HCT116 (cell line): ENCODE results near the gene CDK4. TPM values are rescaled to one million over a fixed set of nuclear protein-coding genes. Genes with fewer than 3 reads are reported as not detected.

Experiments
- ATAC-seq: fragments of 200-7000 bp; cut with Tn5 transposase; 2 replicates; pipeline ENCODE4 v1.9.1; 2020; ENCODE audit warnings: mild to moderate bottlenecking, moderate library complexity
- BruUV-seq: library from RNA; stranded (reverse); fragments of 400-500 nt; replicated peaks from 2 replicates; lab custom pipeline; 2021; lab: Mats Ljungman, UMichigan
- CTCF ChIA-PET: fragments of 300-600 bp; sonication (Branson Sonifier 250); formaldehyde crosslinking; loops from one replicate; lab custom pipeline; 2021; ENCODE audit warnings: antibody characterized with exemption; lab: Charles Lee
- POLR2A ChIA-PET: fragments of 300-600, 350-600 bp; sonication (Branson Sonifier 250); formaldehyde crosslinking; loops from one replicate; lab custom pipeline; 2021; ENCODE audit warnings: antibody characterized with exemption; lab: Charles Lee
- RAD21 ChIA-PET, 2 experiments: fragments of 300-600 bp; sonication (Branson Sonifier 250); formaldehyde crosslinking; loops; one replicate each; lab custom pipeline; 2023; ENCODE audit warnings: low total read pairs in 2 of 2; ENCODE audit not compliant: uncharacterized antibody in 2 of 2, unreplicated experiment in 2 of 2, low non-redundant PET in 1 of 2; lab: Charles Lee
- DNase-seq: peaks from one replicate; pipeline ENCODE4 v3.0.0-alpha.2; 2010; ENCODE audit warnings: low read depth, low spot score
- H2AFZ ChIP-seq: fragments of 200-600 bp; shearing (Covaris generic), sonication (generic); 2 replicates; pipeline ENCODE4 v1.6.1; 2017; ENCODE audit warnings: low read depth, mixed run types, mixed read lengths, antibody characterized with exemption, low read length; ENCODE audit not compliant: poor library complexity, severe bottlenecking
- H3K27ac ChIP-seq: 2 replicates; pipeline ENCODE4 v1.5.1; 2012; ENCODE audit warnings: low read depth, low read length
- H3K27me3 ChIP-seq: fragments of 200-600 bp; sonication (generic); 2 replicates; pipeline ENCODE4 v1.6.1; 2016; ENCODE audit warnings: mixed run types, low read length, mixed read lengths; ENCODE audit not compliant: insufficient read depth
- H3K36me3 ChIP-seq, 2 experiments: fragments of 200-500 bp in 1 of 2; fragments of 200-600 bp in 1 of 2; sonication (Bioruptor generic) in 1 of 2; sonication (generic) in 1 of 2; 2 replicates each; pipeline versions ENCODE4 v1.5.1 to v1.6.1; 2014 to 2016; ENCODE audit warnings: low read length in 2 of 2, inconsistent platforms in 1 of 2, mixed read lengths in 1 of 2, mixed run types in 1 of 2; ENCODE audit not compliant: insufficient read depth in 2 of 2, control insufficient read depth in 1 of 2
- H3K4me1 ChIP-seq, 2 experiments: fragments of 200-600 bp in 1 of 2; sonication (generic) in 1 of 2; 2 replicates each; pipeline versions ENCODE4 v1.5.1 to v1.6.1; 2012 to 2017; ENCODE audit warnings: low read length in 2 of 2, inconsistent platforms in 1 of 2, mild to moderate bottlenecking in 1 of 2, mixed read lengths in 1 of 2, mixed run types in 1 of 2, moderate library complexity in 1 of 2; ENCODE audit not compliant: insufficient read depth in 2 of 2, control insufficient read depth in 1 of 2
- H3K4me2 ChIP-seq: fragments of 200-600 bp; sonication (generic); 2 replicates; pipeline ENCODE4 v1.6.1; 2017; ENCODE audit warnings: mixed run types, low read length, mixed read lengths
- H3K4me3 ChIP-seq, 2 experiments: fragments of 200-600 bp in 1 of 2; sonication (generic) in 1 of 2; replicated peaks in 1 of 2; 2 replicates each; pipeline ENCODE4 v1.5.1; 2011 to 2016; ENCODE audit warnings: low read length in 2 of 2, control low read depth in 1 of 2, low read depth in 1 of 2, mild to moderate bottlenecking in 1 of 2, mixed read lengths in 1 of 2, mixed run types in 1 of 2
- H3K79me2 ChIP-seq: fragments of 200-600 bp; sonication (generic); 2 replicates; pipeline ENCODE4 v1.6.1; 2017; ENCODE audit warnings: mild to moderate bottlenecking, mixed run types, low read length, moderate library complexity, mixed read lengths; ENCODE audit not compliant: insufficient read depth
- H3K9ac ChIP-seq: fragments of 200-600 bp; sonication (generic); 2 replicates; pipeline ENCODE4 v1.6.1; 2016; ENCODE audit warnings: low read length, mixed read lengths
- H3K9me2 ChIP-seq: fragments of 200-600 bp; sonication (generic), shearing (Covaris generic); 2 replicates; pipeline ENCODE4 v1.6.1; 2017; ENCODE audit warnings: mixed run types, mild to moderate bottlenecking, moderate library complexity; ENCODE audit not compliant: insufficient read depth
- H3K9me3 ChIP-seq, 2 experiments: fragments of 200-500 bp in 1 of 2; fragments of 200-600 bp in 1 of 2; sonication (Bioruptor generic) in 1 of 2; sonication (generic) in 1 of 2; 2 replicates each; pipeline ENCODE4 v1.6.1; 2014 to 2017; ENCODE audit warnings: low read length in 2 of 2, mixed read lengths in 2 of 2, inconsistent platforms in 1 of 2, low read depth in 1 of 2, mild to moderate bottlenecking in 1 of 2, mixed run types in 1 of 2, moderate library complexity in 1 of 2; ENCODE audit not compliant: control insufficient read depth in 1 of 2, insufficient read depth in 1 of 2
- H4K20me1 ChIP-seq: fragments of 200-600 bp; sonication (generic), shearing (Covaris generic); 2 replicates; pipeline ENCODE4 v1.6.1; 2017; ENCODE audit warnings: mixed run types, mild to moderate bottlenecking, moderate library complexity; ENCODE audit not compliant: insufficient read depth
- CBX3 ChIP-seq: IDR thresholded peaks from 2 replicates; pipeline ENCODE4 v1.6.1; 2012; ENCODE audit warnings: low read depth
- CEBPB ChIP-seq: IDR thresholded peaks from 2 replicates; pipeline ENCODE4 v1.6.1; 2012; ENCODE audit warnings: low read depth
- EGR1 ChIP-seq: IDR thresholded peaks from 2 replicates; pipeline ENCODE4 v1.6.1; 2012; ENCODE audit warnings: low read depth
- ELF1 ChIP-seq: IDR thresholded peaks from 2 replicates; pipeline ENCODE4 v1.6.1; 2012; ENCODE audit warnings: low read depth, borderline replicate concordance
- EZH2 ChIP-seq: fragments of 200-600 bp; sonication (generic); IDR thresholded peaks from 2 replicates; pipeline ENCODE4 v1.6.1; 2017; ENCODE audit warnings: antibody characterized with exemption, mixed run types
- EZH2phosphoT487 ChIP-seq: fragments of 200-600 bp; IDR thresholded peaks from 2 replicates; pipeline ENCODE4 v1.6.1; 2018; ENCODE audit warnings: antibody characterized with exemption, borderline replicate concordance
- FOSL1 ChIP-seq: IDR thresholded peaks from 2 replicates; pipeline ENCODE4 v1.6.1; 2012; ENCODE audit warnings: low read depth
- JUND ChIP-seq: IDR thresholded peaks from 2 replicates; pipeline ENCODE4 v1.6.1; 2012
- RAD21 ChIP-seq: IDR thresholded peaks from 2 replicates; pipeline ENCODE4 v1.6.1; 2012; ENCODE audit warnings: low read depth, mild to moderate bottlenecking
- SRF ChIP-seq: IDR thresholded peaks from 2 replicates; pipeline ENCODE4 v1.6.1; 2012; ENCODE audit warnings: low read depth
- TCF7L2 ChIP-seq: IDR thresholded peaks from 2 replicates; pipeline ENCODE4 v1.7.0; 2011; ENCODE audit warnings: borderline replicate concordance, inconsistent platforms; ENCODE audit not compliant: insufficient read depth, insufficient read length; ENCODE audit errors: extremely low read depth
- ZFX ChIP-seq: fragments of 450-650 bp; IDR thresholded peaks from 2 replicates; pipeline ENCODE4 v1.6.1; 2017
- ZNF274 ChIP-seq: fragments of 200-500 bp; sonication (Bioruptor generic); IDR thresholded peaks from 2 replicates; pipeline ENCODE4 v1.6.1; 2014; ENCODE audit warnings: mild to moderate bottlenecking, low read depth, low read length, inconsistent platforms
- intact Hi-C: fragments of 100-400 bp; cut with micrococcal nuclease; formaldehyde crosslinking; loops from 2 replicates; pipeline ENCODE4 v1.10.0; 2022
- total RNA-seq: library from RNA; stranded (reverse); gene quantifications from one replicate; pipeline ENCODE4 v1.2.1, GENCODE V29; 2021; ENCODE audit not compliant: unreplicated experiment
- TF ChIP-seq, protein P1 (sequence below): IDR thresholded peaks from 2 replicates; pipeline ENCODE4 v1.6.1; 2012; ENCODE audit warnings: low read depth
- TF ChIP-seq, protein P2 (sequence below): IDR thresholded peaks from 2 replicates; pipeline ENCODE4 v1.6.1; 2011; ENCODE audit warnings: mild to moderate bottlenecking, low read length, moderate library complexity; ENCODE audit not compliant: insufficient replicate concordance; ENCODE audit errors: extremely low read depth
- TF ChIP-seq, protein P3 (sequence below): IDR thresholded peaks from 2 replicates; pipeline ENCODE4 v1.6.1; 2012

The CDK4 gene
- total RNA-seq, 1 experiment from 2014 or later, result 206 TPM

DNA sequence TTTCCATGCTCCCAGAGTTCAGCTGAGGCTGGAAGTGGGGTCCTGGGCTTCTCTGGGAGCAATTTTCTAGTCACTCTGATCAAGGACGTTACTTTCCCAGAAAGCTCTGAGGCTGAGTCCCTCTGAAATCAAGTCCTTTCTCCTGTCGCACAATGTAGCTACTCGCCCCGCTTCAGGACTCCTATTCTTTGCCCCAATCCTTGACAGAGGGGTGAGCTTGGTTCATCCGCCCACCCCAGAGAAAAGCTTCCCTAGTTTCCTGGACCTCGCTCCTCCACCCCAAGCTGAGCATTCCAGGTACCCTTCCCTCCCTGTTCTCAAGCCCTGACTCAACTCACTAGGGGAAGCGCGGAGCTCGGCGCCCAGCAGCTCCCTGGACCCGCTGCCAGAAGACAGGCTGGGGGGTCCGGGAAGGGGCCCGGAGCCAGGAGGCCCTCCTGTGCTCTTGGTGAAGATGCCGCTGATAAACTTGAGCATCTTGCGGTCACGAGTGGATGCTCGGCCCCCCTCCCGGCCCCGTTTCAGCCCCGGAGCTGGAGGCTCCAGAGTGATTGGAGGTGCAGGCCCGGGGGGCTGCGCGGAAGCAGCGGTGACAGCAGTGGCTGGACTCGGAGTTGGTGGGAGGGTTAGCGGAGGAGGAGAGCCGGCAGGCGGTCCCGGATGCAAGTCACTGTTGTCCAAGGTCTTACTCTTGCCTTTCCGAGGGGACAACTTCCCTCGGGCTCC is 15.2 kb downstream of the CDK4 start:
- Histone ChIP-seq H3K4me2 (no peak overlapping the region), H3K27ac (no peak overlapping the region), H2AFZ (no peak overlapping the region), H3K9me3 (no peaks in the 10 kb centered on the region), H3K36me3 (peaks cover 0 to 3% of the 10 kb centered on the region in 2 experiments; a peak in 3 of 4 replicates), H3K79me2 (no peaks in the 10 kb centered on the region), H3K4me3 (no peak overlapping the region), H3K9me2 (no peaks in the 10 kb centered on the region), H4K20me1 (no peaks in the 10 kb centered on the region), H3K27me3 (no peaks in the 10 kb centered on the region), H3K9ac (no peak overlapping the region), H3K4me1 (peaks cover 0 to 8% of the 10 kb centered on the region in 2 experiments; a peak in 1 of 4 replicates)
- DNase-seq (no peak), ATAC-seq (no peak)
- intact Hi-C loops, result no loop called here
- TF ChIP-seq, protein P1, sequence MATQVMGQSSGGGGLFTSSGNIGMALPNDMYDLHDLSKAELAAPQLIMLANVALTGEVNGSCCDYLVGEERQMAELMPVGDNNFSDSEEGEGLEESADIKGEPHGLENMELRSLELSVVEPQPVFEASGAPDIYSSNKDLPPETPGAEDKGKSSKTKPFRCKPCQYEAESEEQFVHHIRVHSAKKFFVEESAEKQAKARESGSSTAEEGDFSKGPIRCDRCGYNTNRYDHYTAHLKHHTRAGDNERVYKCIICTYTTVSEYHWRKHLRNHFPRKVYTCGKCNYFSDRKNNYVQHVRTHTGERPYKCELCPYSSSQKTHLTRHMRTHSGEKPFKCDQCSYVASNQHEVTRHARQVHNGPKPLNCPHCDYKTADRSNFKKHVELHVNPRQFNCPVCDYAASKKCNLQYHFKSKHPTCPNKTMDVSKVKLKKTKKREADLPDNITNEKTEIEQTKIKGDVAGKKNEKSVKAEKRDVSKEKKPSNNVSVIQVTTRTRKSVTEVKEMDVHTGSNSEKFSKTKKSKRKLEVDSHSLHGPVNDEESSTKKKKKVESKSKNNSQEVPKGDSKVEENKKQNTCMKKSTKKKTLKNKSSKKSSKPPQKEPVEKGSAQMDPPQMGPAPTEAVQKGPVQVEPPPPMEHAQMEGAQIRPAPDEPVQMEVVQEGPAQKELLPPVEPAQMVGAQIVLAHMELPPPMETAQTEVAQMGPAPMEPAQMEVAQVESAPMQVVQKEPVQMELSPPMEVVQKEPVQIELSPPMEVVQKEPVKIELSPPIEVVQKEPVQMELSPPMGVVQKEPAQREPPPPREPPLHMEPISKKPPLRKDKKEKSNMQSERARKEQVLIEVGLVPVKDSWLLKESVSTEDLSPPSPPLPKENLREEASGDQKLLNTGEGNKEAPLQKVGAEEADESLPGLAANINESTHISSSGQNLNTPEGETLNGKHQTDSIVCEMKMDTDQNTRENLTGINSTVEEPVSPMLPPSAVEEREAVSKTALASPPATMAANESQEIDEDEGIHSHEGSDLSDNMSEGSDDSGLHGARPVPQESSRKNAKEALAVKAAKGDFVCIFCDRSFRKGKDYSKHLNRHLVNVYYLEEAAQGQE, result no peak
- TF ChIP-seq JUND (no peak), ELF1 (no peak), RAD21 (no peak), CBX3 (no peak), SRF (no peak), EZH2 (no peak), ZFX (no peak), EZH2phosphoT487 (no peak), FOSL1 (no peak), CEBPB (no peak), ZNF274 (no peak), TCF7L2 (no peak), EGR1 (no peak)
- TF ChIP-seq, protein P2, sequence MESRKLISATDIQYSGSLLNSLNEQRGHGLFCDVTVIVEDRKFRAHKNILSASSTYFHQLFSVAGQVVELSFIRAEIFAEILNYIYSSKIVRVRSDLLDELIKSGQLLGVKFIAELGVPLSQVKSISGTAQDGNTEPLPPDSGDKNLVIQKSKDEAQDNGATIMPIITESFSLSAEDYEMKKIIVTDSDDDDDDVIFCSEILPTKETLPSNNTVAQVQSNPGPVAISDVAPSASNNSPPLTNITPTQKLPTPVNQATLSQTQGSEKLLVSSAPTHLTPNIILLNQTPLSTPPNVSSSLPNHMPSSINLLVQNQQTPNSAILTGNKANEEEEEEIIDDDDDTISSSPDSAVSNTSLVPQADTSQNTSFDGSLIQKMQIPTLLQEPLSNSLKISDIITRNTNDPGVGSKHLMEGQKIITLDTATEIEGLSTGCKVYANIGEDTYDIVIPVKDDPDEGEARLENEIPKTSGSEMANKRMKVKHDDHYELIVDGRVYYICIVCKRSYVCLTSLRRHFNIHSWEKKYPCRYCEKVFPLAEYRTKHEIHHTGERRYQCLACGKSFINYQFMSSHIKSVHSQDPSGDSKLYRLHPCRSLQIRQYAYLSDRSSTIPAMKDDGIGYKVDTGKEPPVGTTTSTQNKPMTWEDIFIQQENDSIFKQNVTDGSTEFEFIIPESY, result no peak
- TF ChIP-seq, protein P3, sequence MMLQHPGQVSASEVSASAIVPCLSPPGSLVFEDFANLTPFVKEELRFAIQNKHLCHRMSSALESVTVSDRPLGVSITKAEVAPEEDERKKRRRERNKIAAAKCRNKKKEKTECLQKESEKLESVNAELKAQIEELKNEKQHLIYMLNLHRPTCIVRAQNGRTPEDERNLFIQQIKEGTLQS, result no peak
- RAD21 ChIA-PET, result no interaction called here
- no TSS peak for BruUV-seq
- CTCF ChIA-PET, result no interaction called here
- POLR2A ChIA-PET, result no interaction called here
